GM12874 (cell line): ENCODE data around the gene RPL5.

Source experiments
- CTCF ChIP-seq: IDR thresholded peaks from 2 replicates; pipeline ENCODE4 v1.5.1; 2011; ENCODE audit warnings: low read depth, mild to moderate bottlenecking, control low read depth, low read length, moderate library complexity; ENCODE audit not compliant: insufficient read depth

The RPL5 gene

GRCh38 chr1:92838519-92838918, 6.7 kb downstream of the RPL5 start:
- TF ChIP-seq CTCF, result no peak

- no peak for TF ChIP-seq CTCF
Observed at GRCh38 chr1:92839442-92839841, 7.6 kb downstream of the RPL5 start.

- no peak for TF ChIP-seq CTCF
Observed at GRCh38 chr1:92840600-92840999, 8.8 kb downstream of the RPL5 start.

GRCh38 chr1:92842082-92843045, 10.5 kb downstream of the RPL5 start:
- no peak for TF ChIP-seq CTCF

GRCh38 chr1:92843046-92843423, 11.2 kb downstream of the RPL5 start:
- TF ChIP-seq CTCF, result no peak

- no peak for TF ChIP-seq CTCF
Observed at GRCh38 chr1:92843429-92844352, 11.9 kb downstream of the RPL5 start.

- no peak for TF ChIP-seq CTCF
Observed at GRCh38 chr1:92844439-92844838, 12.6 kb downstream of the RPL5 start.
